ENCODE data around the gene ABCD3.
"Not testable (repeated sequence)": the region's sequence is repeated elsewhere in the genome, so short reads cannot be mapped to it uniquely, and the experiment has no call there.

The ABCD3 gene

DNA sequence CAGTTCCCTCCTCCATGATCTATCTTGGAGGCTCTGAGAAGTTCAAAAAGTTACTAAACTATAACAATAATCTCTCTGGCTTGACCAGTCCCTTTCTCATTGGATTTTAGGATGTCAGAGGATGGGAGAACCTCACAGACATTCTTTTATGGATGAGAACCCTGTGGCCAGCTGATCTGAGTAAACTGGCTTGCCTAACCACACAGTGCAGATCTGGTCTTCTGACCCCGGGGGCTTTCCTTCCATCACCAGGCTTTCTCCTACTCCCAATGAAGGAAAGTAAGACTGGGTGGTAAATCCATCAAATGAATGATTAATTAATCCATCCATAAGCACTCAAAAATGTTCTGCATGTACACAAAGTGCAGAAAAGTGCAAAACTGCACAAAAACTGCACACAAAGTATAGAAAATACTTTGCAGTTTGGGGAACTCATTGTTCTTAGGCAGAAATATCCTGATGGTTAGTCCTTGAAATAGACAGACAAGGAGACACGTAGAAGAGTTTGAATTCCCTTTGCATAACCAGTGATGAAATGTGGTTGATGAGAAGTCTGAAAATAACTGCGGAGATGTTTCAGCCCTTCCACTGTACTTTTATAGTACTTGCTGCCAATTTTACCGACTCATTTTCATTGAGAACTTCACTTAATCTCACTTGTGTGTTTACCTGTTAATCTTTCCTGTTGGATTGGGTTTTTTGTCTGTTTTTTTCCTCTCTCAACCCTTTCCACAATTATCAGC is 125.9 kb downstream of the ABCD3 start:
- in situ Hi-C loops (cut with HindIII; ENCODE audit: low sequenced_read_pairs): loop anchor here (5.0 kb wide), 1 partner anchor 53 kb away; no protein-coding TSS in a partner anchor

DNA sequence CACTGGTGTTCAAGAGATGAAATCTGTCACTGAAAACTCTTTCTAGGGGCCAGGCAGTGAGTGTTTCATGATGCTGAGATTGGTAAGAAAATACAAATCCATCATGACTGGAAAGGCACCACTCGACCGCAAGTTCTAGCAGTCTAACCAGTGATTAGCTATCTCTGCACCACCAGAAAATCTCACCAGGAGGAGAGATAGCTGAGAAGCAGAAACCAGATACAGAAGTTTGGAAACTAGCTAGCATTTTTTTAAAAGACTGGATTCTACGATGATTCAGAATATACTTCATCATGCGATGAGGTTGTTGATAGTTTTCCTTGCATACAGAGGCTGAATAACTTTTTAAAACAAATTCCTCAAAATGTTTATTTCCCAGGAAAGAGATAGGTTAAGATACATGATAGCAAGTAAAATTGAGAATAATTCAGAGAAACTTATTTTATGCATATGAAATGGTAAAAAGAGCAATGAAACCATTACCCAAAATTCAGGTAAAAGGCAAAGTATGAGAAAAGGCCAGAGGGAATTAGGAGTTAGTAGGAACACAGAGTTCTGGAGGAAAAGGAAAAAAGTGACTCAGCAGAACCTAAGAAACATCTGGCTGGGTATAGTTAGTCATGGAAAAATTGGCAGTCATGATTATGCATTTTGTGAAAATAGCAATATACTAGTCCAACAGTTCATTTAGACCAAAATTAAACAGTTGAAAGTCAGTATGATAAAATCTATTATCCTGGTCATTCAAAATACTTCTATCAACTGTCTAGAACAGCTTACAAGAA is 126.7 kb downstream of the ABCD3 start:
- in situ Hi-C loops (cut with HindIII; ENCODE audit: low sequenced_read_pairs): loop anchor here (5.0 kb wide), 1 partner anchor 52 kb away; no protein-coding TSS in a partner anchor

- in situ Hi-C loops (cut with HindIII; ENCODE audit: low sequenced_read_pairs): no loop called here
Observed at GRCh38 chr1:94549706-94550105, 131.5 kb downstream of the ABCD3 start.

DNA sequence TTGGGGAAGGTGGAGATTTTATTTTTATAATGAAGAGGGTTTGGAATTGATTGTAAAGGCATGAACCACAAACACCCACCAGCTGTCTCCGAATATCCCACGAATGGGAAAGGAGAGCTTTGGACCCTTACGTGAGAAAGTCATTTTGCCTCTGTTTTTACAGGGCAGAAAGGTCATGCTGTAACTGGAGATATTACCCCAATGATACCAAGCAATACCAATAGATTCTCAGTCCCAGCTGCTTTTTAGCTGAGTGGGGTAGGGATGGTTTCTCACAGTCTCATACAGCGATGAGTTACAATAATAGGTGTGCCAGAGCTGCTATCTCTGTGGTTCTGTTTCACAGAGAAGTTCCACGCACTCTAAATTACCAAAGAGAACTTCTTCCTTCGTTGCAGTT is 132.2 kb downstream of the ABCD3 start:
- in situ Hi-C loops (cut with HindIII; ENCODE audit: low sequenced_read_pairs): no loop called here

- in situ Hi-C loops (cut with HindIII; ENCODE audit: low sequenced_read_pairs): no loop called here
Observed at GRCh38 chr1:94550800-94551241, 132.6 kb downstream of the ABCD3 start.

DNA sequence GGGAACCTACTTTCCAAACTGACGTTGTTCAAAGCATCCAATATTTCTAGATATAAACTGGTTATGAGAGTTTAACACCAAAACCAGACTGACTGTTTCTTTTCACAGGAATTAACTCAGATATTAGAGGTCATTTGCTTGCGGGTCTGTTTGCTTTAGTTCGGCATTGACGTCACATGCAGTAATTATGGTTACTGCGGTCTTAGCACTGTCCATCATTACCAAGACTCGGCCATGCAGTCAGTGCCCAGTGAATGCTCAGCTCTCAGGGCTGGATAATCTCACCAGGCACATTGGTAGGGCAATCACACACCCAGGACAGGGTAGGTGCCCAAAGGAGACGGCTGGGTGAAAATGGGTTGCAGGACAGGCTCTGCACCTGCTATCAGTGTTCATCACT is 133.3 kb downstream of the ABCD3 start:
- in situ Hi-C loops (cut with HindIII; ENCODE audit: low sequenced_read_pairs): no loop called here

GRCh38 chr1:94552071-94552586 is 133.9 kb downstream of the ABCD3 start:
- in situ Hi-C loops (cut with HindIII; ENCODE audit: low sequenced_read_pairs): no loop called here

DNA sequence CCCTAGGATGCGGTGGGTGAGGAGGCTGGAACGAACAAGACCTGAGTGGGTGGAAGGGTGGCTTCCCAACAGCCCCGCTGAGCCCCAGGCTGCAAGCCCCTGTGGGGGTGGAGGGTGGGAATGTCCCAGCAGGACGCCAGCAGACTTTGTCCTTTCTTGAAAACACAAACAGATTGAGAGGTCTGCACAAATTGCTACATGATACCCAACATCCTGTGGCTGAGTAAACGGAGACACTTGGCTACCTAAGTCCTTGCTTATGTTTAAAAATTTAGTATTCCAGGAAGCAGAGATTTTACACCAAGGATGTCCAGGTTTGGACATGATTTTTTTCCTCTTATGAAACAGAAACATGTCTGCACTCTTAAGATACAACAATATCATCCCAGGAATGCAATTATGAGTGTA is 135.1 kb downstream of the ABCD3 start:
- in situ Hi-C loops (cut with HindIII; ENCODE audit: low sequenced_read_pairs): no loop called here

GRCh38 chr1:94553931-94554330 is 135.7 kb downstream of the ABCD3 start:
- in situ Hi-C loops (cut with HindIII; ENCODE audit: low sequenced_read_pairs): no loop called here

DNA sequence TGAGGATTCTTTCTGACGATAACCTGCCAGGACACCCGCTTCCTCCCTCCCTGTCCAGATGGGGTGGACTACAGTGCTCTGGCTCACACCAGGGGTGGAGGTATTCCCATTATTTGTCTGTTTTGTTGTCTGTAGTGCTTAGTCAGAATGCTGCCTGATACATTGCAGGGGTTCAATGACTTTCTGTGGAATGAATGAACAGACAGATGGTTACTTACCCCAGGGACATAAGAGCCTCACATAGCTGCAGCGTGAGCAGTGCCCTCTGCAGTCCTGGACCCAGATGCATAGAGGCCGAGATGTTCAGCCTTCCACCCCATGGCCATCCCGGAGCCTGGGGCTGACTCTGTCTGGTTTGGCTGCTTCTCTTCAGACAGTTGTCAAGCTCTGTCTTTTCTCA is 136.4 kb downstream of the ABCD3 start:
- in situ Hi-C loops (cut with HindIII; ENCODE audit: low sequenced_read_pairs): no loop called here

GRCh38 chr1:94555091-94555490 is 136.9 kb downstream of the ABCD3 start:
- in situ Hi-C loops (cut with HindIII; ENCODE audit: low sequenced_read_pairs): no loop called here

DNA sequence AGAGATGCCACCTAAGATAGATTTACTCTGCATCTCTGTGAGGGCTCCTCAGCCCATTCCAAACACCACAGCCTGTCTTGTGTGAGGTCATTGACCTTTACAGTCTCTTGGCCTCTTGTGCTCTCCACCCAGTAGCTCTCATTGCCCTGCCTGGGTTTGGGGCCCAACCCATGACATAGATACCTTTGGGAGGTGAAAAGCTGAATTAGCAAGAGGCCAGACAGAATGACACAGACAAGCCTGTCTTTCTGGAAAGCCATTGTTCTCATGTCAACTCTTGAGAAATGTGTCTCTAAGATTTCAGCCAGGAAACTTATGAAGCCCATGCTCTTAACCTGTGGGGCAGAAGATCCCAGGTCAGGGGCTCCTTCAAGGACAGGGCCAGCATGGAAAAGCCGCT is 141.7 kb downstream of the ABCD3 start:
- in situ Hi-C loops (cut with HindIII; ENCODE audit: low sequenced_read_pairs): no loop called here

DNA sequence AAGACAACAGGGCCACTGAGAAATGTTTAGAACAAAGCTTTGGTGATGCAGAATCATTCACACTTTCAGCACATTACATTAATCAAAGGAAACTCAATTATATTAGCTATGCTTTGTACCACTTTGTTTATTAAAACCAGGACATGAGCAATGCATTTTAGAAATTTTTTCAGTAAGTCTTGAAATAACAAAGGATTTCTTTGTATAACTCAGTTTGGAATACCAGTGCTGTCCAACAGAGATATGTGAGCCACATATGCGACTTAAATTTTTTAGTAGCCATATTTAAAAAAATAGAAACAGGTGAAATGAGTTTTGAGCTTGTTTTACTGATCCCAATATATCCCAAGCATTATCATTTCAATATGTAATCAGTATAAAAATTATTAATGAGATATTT is 142.1 kb downstream of the ABCD3 start:
- in situ Hi-C loops (cut with HindIII; ENCODE audit: low sequenced_read_pairs): no loop called here

DNA sequence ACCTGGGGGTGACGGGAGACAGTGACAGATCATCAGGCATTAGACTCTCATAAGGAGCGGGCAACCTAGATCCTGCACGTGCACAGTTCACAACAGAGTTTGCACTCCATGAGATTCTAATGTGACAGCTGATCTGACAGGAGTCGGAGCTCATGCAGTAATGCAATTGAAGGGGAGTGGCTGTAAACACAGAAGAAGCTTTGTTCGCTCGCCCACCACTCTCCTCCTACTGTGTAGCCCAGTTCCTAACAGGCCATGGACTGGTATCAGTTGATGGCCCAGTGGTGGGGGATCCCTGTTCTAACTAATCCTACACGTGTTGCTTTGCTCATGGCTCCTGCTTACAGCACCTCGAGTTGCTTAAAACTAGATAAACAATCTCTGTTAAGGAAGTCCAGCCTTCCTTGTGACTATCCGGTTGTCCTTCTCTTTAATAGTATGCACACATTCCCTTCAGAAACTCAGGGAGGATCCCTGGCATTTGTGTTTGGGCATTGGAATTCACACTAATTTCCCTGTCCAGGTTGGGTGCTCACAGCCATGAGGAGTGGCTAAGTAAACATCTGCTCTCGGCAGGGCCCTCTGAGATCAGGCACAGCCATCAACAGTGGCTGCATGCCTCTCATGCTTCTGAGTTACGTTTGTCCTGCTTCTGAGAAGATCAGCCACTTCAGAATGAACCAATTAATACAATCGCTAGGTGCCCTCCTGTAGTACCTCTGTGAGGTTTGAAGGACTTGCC is 144.5 kb downstream of the ABCD3 start:
- in situ Hi-C loops (cut with HindIII; ENCODE audit: low sequenced_read_pairs): no loop called here

DNA sequence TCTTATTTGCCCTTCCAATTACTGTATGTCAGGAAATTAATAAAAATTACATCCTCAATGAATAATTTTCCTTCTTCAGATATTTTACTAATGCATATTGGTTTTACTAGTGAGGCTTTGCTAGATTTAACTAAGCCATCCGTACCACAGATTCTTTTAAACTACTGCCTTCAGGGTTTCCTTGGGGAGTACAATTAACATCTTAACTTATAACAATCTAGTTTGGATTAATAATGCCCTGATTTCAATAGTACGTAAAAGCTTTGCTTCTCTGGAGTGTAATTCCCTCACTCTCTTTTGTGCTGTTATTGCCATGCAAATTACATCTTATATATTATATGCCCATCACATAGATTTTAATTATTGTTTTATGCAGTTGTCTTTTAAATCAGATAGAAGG is 147.7 kb downstream of the ABCD3 start:
- in situ Hi-C loops (cut with HindIII; ENCODE audit: low sequenced_read_pairs): no loop called here

- in situ Hi-C loops (cut with HindIII; ENCODE audit: low sequenced_read_pairs): not testable (repeated sequence)
Observed at GRCh38 chr1:94566436-94566835, 148.2 kb downstream of the ABCD3 start.

- in situ Hi-C loops (cut with HindIII; ENCODE audit: low sequenced_read_pairs): not testable (repeated sequence)
Observed at GRCh38 chr1:94567975-94568607, 149.9 kb downstream of the ABCD3 start.

All from DLD1 (cell line).